GM21515 (cell line): ENCODE results near the gene EEF1AKMT4.
A peak's percentile ranks its signal among the peaks of the same experiment; 100 is the strongest.

ENCODE experiments used
- ATAC-seq: cut with Tn5 transposase; IDR thresholded peaks from one replicate; pipeline ENCODE4 v1.9.1; 2021; ENCODE audit not compliant: unreplicated experiment

EEF1AKMT4 gene

DNA sequence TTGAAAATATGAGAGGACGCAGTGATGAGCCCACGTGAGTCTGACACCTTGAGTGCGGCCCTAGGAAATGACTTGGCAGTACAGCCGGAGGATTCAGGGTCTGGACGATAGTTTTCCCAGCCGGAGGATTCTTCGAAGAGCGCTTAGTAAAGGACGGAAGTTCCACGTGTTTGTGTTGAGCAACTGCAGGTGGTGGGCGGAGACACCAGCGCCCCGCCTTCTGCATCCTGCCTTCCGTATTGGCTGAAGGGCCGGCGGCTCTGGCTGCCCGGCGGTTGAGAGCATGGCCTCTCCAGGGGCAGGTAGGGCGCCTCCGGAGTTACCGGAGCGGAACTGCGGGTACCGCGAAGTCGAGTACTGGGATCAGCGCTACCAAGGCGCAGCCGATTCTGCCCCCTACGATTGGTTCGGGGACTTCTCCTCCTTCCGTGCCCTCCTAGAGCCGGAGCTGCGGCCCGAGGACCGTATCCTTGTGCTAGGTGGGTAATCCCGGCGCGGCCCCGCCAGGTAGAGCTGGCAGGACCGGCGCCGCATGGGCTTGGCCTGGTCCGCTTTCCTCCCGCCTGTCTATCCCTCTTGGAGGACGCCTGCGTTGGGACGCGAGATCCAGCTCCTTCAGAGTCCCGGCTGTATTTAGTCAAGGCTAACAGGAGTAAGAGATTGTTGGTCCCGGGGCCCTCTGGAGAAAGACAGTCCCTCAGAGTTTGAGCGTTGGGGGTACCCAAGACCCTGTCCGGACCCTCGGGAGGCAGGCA lies at the start of gene EEF1AKMT4:
Gene EEF1AKMT4 (plus strand): TSS at position 261 of the 755 bp plus-strand sequence. CDS start 23 bp downstream, at position 284.
- ATAC-seq = peak; percentile 90

- ATAC-seq = no peak
Observed at GRCh38 chr3:184200825-184201224, 48.6 kb upstream of the EEF1AKMT4 start.

GRCh38 chr3:184203526-184203925 lies 45.9 kb upstream of the EEF1AKMT4 start:
- no peak for ATAC-seq

GRCh38 chr3:184209146-184209923 lies 40.1 kb upstream of the EEF1AKMT4 start:
- ATAC-seq = no peak

- ATAC-seq = no peak
Observed at GRCh38 chr3:184211297-184211696, 38.2 kb upstream of the EEF1AKMT4 start.

DNA sequence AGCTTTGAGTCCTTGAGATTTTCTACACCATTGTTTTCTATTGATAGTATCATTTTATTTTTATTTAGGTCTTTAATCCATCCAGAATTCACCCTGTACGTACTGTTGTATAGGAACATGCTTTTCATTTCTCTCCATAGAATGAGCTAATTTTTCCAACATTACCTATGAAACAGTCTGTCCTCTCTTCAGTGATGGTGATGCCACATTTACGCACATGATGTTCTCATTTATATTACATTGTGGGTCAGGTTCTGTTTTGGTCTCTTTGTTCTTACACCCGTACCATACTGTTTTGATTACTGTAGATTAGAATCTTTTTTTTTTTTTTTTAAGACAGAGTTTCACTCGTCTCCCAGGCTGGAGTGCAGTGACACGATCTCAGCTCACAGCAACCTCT lies 37.8 kb upstream of the EEF1AKMT4 start:
- ATAC-seq = no peak

- no peak for ATAC-seq
Observed at GRCh38 chr3:184218814-184219213, 30.7 kb upstream of the EEF1AKMT4 start.

- no peak for ATAC-seq
Observed at GRCh38 chr3:184222521-184222920, 27.0 kb upstream of the EEF1AKMT4 start.

DNA sequence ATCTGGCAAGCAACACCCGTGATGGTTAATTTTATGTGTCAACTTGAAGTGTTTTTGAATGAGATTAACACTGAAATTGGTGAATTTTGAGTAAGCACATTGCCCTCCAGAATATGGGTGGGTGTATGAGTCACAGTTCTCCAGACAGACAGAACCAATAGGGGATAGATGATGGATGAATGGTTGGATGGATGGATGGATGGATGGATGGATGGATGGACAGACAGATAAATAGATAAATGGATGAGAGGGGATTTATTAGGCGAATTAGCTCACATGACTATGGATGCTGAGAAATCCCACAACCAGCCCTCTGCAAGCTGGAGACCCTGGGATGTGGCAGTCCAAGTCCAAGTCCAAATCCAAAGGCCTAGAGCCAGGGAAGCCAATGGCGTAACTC lies 25.5 kb upstream of the EEF1AKMT4 start:
- ATAC-seq = no peak

DNA sequence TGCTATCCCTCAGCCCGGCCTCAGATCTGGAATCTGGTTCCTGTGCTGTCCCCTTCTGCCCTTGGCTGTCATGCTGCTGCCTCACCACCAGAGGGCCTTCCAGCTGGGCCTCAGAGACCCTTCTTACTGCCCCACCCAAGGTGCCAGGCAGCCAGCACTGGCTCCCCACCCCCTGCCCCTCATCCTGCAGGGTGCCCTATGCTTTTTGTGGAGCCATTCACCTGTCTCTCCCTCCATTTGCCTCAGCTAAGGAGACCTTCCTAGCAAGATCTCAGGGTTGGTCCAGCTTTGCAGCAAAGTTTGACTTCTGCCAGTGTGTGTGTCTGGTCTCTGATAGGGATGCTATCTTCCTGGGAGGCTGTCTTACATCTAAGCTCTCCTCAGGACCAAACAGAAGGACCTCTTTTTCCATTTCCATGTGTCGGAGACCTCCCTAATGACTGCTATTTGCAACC lies 22.0 kb upstream of the EEF1AKMT4 start:
- ATAC-seq = peak; percentile 58

- no peak for ATAC-seq
Observed at GRCh38 chr3:184228376-184229137, 20.9 kb upstream of the EEF1AKMT4 start.

GRCh38 chr3:184229394-184230080 lies 19.9 kb upstream of the EEF1AKMT4 start, which contains the start of gene VWA5B2:
TSS of gene VWA5B2 (plus strand) at chr3:184229585. CDS start at chr3:184230529, 944 bp downstream.
- ATAC-seq = peak; percentile 72

GRCh38 chr3:184230081-184230602 lies 19.3 kb upstream of the EEF1AKMT4 start:
- no peak for ATAC-seq

- ATAC-seq = no peak
Observed at GRCh38 chr3:184230603-184231528, 18.6 kb upstream of the EEF1AKMT4 start.

DNA sequence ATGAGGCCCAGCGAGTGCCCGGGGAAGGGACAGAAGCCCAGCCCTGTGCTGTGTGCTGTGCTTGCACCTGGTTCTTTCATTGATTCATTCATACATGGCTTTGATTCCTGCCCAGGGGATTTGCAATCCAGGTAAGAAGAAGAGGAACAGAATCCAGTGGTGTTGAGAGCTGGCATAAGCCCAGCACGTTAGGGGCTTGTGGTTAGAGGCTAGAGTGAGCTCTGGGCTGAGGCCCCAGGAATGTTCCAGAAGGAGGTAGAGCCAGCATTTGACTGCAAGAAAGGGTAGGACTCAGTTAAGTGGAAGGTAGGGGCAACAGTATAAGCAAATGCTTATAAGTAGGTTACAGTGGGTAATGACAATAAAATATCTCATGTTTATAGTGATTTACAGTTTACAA lies 17.8 kb upstream of the EEF1AKMT4 start:
- ATAC-seq = no peak

DNA sequence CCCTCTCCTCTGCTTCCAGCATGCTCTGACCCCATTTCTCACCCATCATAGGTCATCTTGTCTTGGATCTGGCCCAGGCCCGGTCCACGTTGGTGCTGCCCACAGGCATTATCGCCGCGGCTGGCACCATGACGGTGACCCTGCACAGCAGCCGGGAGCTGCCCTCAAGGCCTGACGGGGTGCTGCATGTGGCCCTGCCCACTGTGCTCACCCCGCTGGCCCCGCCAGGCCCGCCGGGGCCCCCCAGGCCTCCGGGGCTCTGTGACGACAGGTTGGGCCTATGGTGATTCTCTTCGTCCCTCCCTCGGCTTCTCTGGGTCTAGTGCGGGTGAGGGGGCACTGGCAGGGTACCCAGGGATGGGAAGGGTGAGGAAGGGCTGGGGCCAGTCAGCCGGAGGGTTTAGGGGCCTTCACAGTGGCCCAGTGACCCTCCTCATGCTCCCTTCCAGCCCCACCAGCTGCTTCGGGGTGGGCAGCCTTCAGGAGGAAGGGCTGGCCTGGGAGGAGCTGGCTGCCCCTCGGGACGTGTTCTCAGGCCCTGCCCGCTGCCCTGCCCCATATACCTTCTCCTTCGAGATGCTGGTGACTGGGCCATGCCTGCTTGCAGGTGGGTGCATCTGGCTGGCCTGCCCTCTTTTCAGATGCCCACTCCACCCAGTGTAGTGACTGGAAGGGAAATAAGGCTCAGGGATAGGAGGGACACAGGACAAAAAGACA lies 16.2 kb upstream of the EEF1AKMT4 start:
- no peak for ATAC-seq

- ATAC-seq = no peak
Observed at GRCh38 chr3:184234224-184234623, 15.2 kb upstream of the EEF1AKMT4 start.

DNA sequence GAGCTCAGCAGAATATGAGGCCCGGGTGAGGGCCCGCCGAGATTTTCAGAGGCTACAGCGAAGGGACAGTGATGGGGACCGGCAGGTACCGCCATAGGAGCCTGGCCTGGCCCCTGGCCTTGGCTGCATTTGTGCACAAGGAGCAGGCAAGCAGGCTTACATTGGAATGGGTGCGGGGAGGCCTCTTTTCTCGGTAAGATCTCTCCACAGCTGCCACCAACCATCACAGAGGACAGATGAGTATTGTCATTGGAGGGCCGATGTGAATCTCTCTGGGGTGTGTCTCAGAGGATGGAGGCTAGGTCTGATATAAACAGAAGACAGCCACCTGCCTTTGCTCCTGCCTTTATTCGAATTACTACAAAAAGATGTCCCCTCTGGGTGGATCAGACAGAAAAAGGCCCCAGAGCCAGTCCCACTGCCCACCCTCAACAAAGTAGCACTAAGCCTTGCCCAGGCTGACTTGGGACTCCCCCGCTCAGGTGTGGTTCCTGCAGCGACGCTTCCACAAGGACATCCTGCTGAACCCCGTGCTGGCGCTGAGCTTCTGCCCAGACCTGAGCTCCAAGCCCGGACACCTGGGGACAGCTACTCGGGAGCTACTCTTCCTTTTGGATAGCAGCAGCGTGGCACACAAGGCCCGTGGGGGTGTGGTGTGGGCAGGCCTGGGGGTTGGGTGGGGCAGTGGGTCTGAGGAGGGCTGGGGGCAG lies 14.6 kb upstream of the EEF1AKMT4 start:
- no peak for ATAC-seq
